GM13976 (cell line): Measurements from ENCODE around the gene FTO.

Source experiments
- DNase-seq: peaks from one replicate; pipeline ENCODE4 v3.0.0; 2012; ENCODE audit warnings: low spot score
- CTCF ChIP-seq: IDR thresholded peaks from 2 replicates; pipeline ENCODE4 v1.5.1; 2012; ENCODE audit warnings: borderline replicate concordance, mild to moderate bottlenecking; ENCODE audit not compliant: insufficient read depth; ENCODE audit errors: extremely low read depth, missing control alignments, control extremely low read depth
- in situ Hi-C: fragments of 300-500 bp; cut with MboI; formaldehyde crosslinking; loops from one replicate; pipeline ENCODE4 v1.12.0; 2022; ENCODE audit warnings: low sequenced_read_pairs, mixed read lengths, inconsistent platforms; ENCODE audit not compliant: unreplicated experiment

Gene FTO

GRCh38 chr16:54031107-54031760 is 327.3 kb downstream of the FTO start:
- no peak for TF ChIP-seq CTCF

GRCh38 chr16:54033747-54034146 is 329.8 kb downstream of the FTO start:
- TF ChIP-seq CTCF, result no peak
- DNase-seq, result no peak
- in situ Hi-C loops, result no loop called here

More at GRCh38 chr16:54031107-54031760, 327.3 kb downstream of the FTO start:
- no peak for DNase-seq
- in situ Hi-C loops, result no loop called here

GRCh38 chr16:54034684-54035083 is 330.7 kb downstream of the FTO start:
- no peak for TF ChIP-seq CTCF
- in situ Hi-C loops, result no loop called here
- no peak for DNase-seq

GRCh38 chr16:54040480-54040879 is 336.5 kb downstream of the FTO start:
- TF ChIP-seq CTCF, result no peak
- in situ Hi-C loops, result no loop called here
- DNase-seq, result no peak

GRCh38 chr16:54040975-54041374 is 337.0 kb downstream of the FTO start:
- no peak for DNase-seq
- no peak for TF ChIP-seq CTCF
- in situ Hi-C loops, result no loop called here

GRCh38 chr16:54048586-54049495 is 344.9 kb downstream of the FTO start:
- no peak for DNase-seq
- no peak for TF ChIP-seq CTCF

More at GRCh38 chr16:54048586-54049495, 344.9 kb downstream of the FTO start:
- in situ Hi-C loops, result no loop called here
